A673 (cell line): ENCODE data around the gene DSTN. TPM values are rescaled to one million over a fixed set of nuclear protein-coding genes. Genes with fewer than 3 reads are reported as not detected.

Source experiments
- BruUV-seq: library from RNA; stranded (reverse); fragments of 400-500 nt; replicated peaks from 2 replicates; lab custom pipeline; 2021; lab: Mats Ljungman, UMichigan
- CTCF ChIA-PET: fragments of 300-600 bp; sonication (Branson Sonifier 250); formaldehyde crosslinking; loops from one replicate; lab custom pipeline; 2022; ENCODE audit warnings: antibody characterized with exemption; lab: Charles Lee
- POLR2A ChIA-PET: fragments of 300-600 bp; sonication (Branson Sonifier 250); formaldehyde crosslinking; loops from one replicate; lab custom pipeline; 2022; ENCODE audit warnings: antibody characterized with exemption; ENCODE audit not compliant: low non-redundant PET; lab: Charles Lee
- DNase-seq: peaks from one replicate; pipeline ENCODE4 v3.0.0-alpha.2; 2015; ENCODE audit warnings: low spot score
- H3K27ac ChIP-seq: fragments of 200-600 bp; sonication (generic); 2 replicates; pipeline ENCODE4 v1.5.1; 2016; ENCODE audit warnings: mixed run types, low read depth, mild to moderate bottlenecking, mixed read lengths, antibody characterized with exemption, low read length; ENCODE audit not compliant: poor library complexity, severe bottlenecking
- H3K27me3 ChIP-seq: fragments of 200-600 bp; sonication (generic); replicated peaks from 2 replicates; pipeline ENCODE4 v1.6.1; 2017; ENCODE audit warnings: mixed run types, low read depth, mild to moderate bottlenecking, mixed read lengths, antibody characterized with exemption, low read length; ENCODE audit not compliant: insufficient read depth, poor library complexity
- H3K36me3 ChIP-seq: fragments of 200-600 bp; sonication (generic); 2 replicates; pipeline ENCODE4 v1.6.1; 2016; ENCODE audit warnings: mixed run types, mild to moderate bottlenecking, mixed read lengths, antibody characterized with exemption, low read length; ENCODE audit not compliant: insufficient read depth, poor library complexity, severe bottlenecking
- H3K4me1 ChIP-seq: fragments of 200-600 bp; sonication (generic); 2 replicates; pipeline ENCODE4 v1.6.1; 2017; ENCODE audit warnings: mixed run types, mild to moderate bottlenecking, mixed read lengths, antibody characterized with exemption, low read length; ENCODE audit not compliant: insufficient read depth, poor library complexity, severe bottlenecking
- H3K4me3 ChIP-seq: fragments of 200-600 bp; sonication (generic); 2 replicates; pipeline ENCODE4 v1.5.1; 2016; ENCODE audit warnings: low read depth, mixed run types, mild to moderate bottlenecking, mixed read lengths, low read length; ENCODE audit not compliant: poor library complexity, severe bottlenecking
- H3K9me3 ChIP-seq: fragments of 200-600 bp; sonication (generic); 2 replicates; pipeline ENCODE4 v1.6.1; 2016; ENCODE audit warnings: mixed run types, low read depth, mild to moderate bottlenecking, mixed read lengths, antibody characterized with exemption, low read length; ENCODE audit not compliant: poor library complexity, severe bottlenecking
- EZH2 ChIP-seq: fragments of 200-600 bp; sonication (generic); IDR thresholded peaks from 2 replicates; pipeline ENCODE4 v1.6.1; 2017; ENCODE audit warnings: borderline replicate concordance, low read depth, mild to moderate bottlenecking, mixed read lengths, antibody characterized with exemption, low read length; ENCODE audit not compliant: poor library complexity, severe bottlenecking
- intact Hi-C: fragments of 100-400 bp; cut with micrococcal nuclease; formaldehyde crosslinking; loops from one replicate; pipeline ENCODE4 v1.10.0; 2022; ENCODE audit not compliant: unreplicated experiment
- total RNA-seq: library from RNA; stranded (reverse); gene quantifications from 2 replicates; pipeline ENCODE4 v1.2.3, GENCODE V29; 2021
- TF ChIP-seq, protein P1 (sequence below): fragments of 300-800, 200-600 bp; sonication (generic); conservative IDR thresholded peaks from 2 replicates; pipeline ENCODE4 v1.5.1; 2017; ENCODE audit warnings: low read depth, mild to moderate bottlenecking, antibody characterized with exemption, low read length, moderate library complexity, mixed read lengths

Gene DSTN
- total RNA-seq, 1 experiment from 2014 or later, result 159 TPM

DNA sequence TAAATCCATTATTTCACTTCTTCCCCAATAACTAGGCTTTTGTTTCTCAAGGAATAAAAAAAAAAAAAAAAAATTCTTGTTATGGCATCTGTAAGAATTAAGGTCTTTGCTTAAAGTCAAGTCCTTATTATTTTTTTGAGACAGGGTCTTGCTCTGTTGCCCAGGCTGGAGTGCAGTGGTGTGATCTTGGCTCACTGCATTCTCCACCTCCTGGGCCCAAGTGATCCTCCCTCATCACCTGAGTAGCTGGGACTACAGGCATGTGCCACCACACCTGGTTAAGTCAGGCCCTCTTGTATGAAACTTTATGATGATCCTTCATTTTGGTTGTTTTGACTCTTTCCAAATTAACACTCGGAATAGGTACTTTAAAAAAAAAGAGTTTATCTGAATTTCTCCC lies 17.3 kb downstream of the DSTN start:
- Histone ChIP-seq H3K27ac (no peak overlapping the region), H3K9me3 (no peaks in the 10 kb centered on the region), H3K4me1 (peaks cover 12% of the 10 kb centered on the region), H3K36me3 (no peaks in the 10 kb centered on the region), H3K4me3 (no peak overlapping the region), H3K27me3 (no peaks in the 10 kb centered on the region)
- no TSS peak for BruUV-seq
- intact Hi-C loops, result no loop called here
- DNase-seq, result no peak
- no peak for TF ChIP-seq EZH2
- TF ChIP-seq, protein P1, sequence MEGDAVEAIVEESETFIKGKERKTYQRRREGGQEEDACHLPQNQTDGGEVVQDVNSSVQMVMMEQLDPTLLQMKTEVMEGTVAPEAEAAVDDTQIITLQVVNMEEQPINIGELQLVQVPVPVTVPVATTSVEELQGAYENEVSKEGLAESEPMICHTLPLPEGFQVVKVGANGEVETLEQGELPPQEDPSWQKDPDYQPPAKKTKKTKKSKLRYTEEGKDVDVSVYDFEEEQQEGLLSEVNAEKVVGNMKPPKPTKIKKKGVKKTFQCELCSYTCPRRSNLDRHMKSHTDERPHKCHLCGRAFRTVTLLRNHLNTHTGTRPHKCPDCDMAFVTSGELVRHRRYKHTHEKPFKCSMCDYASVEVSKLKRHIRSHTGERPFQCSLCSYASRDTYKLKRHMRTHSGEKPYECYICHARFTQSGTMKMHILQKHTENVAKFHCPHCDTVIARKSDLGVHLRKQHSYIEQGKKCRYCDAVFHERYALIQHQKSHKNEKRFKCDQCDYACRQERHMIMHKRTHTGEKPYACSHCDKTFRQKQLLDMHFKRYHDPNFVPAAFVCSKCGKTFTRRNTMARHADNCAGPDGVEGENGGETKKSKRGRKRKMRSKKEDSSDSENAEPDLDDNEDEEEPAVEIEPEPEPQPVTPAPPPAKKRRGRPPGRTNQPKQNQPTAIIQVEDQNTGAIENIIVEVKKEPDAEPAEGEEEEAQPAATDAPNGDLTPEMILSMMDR, result no peak
- ChIA-PET POLR2A (no interaction called here), CTCF (no interaction called here)

DNA sequence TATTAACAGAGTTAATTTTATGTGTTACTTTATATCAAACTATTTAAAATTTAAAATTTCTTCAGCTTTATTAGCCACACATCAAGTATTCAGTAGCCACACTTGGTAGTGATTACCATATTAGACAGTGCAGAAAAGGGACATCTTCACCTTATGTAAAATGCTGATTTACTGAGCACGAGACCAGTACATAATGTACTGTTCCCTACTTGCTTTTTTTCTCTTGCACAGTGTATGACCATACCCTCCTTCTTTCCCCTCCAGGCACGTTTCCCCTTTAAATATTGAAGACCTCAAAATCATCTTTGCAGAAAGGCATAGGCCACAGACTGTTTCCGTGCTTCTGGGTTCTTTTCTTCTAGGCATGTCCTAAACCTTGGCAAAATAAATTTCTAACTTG lies 17.9 kb downstream of the DSTN start:
- ChIA-PET CTCF (no interaction called here), POLR2A (no interaction called here)
- Histone ChIP-seq H3K27me3 (no peaks in the 10 kb centered on the region), H3K27ac (no peak overlapping the region), H3K9me3 (no peaks in the 10 kb centered on the region), H3K4me3 (no peak overlapping the region), H3K4me1 (peaks cover 12% of the 10 kb centered on the region), H3K36me3 (no peaks in the 10 kb centered on the region)
- TF ChIP-seq, protein P1, result no peak
- no peak for TF ChIP-seq EZH2
- intact Hi-C loops, result no loop called here
- no peak for DNase-seq
- BruUV-seq, result no TSS peak

DNA sequence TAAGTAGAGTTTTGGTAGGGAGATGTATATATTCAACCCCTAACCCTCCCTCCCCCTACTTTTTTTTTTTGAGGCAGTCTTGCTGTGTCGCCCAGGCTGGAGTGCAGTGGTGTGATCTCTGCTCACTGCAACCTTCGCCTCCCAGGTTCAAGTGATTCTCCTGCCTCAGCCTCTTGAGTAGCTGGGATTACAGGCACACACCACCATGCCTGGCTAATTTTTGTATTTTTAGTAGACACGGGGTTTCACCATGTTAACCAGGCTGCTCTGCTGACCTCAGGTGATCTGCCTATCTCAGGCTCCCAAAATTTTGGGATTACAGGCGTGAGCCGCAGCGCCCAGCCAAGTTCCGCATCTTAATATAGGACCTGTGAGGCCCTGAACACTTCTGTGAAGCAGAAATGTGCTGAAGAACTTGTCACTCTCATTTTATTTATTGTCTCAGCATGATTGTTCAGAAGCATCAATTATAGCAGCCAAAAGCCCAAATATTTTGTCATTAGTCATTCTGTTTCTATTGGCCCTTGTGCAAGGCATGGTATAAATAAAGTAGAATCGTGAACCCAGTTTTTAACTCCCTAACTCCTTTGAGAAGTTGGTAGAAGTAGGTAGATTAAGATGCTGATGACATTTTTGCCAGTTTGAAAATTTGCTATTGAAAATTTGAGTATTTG lies 19.4 kb downstream of the DSTN start:
- POLR2A ChIA-PET, result no interaction called here
- no TSS peak for BruUV-seq
- peaks cover 12% of the 10 kb centered on the region for H3K4me1 ChIP-seq
- no peaks in the 10 kb centered on the region for H3K36me3 ChIP-seq
- no peak overlapping the region for H3K4me3 ChIP-seq
- no peaks in the 10 kb centered on the region for H3K9me3 ChIP-seq
- no peak for TF ChIP-seq EZH2
- TF ChIP-seq, protein P1, result no peak
- no peak overlapping the region for H3K27ac ChIP-seq
- intact Hi-C loops, result no loop called here
- no peak for DNase-seq
- H3K27me3 ChIP-seq, result no peaks in the 10 kb centered on the region
- CTCF ChIA-PET, result interaction anchor here (1.0 kb wide), 1 partner anchor 52 kb away, joined by 3 read pairs; no protein-coding TSS in a partner anchor
